Endothelial cell of umbilical vein (primary cell): ENCODE results near the gene LDLRAD3.

Experiments used
- EZH2 ChIP-seq: IDR thresholded peaks from 2 replicates; pipeline ENCODE4 v1.6.1; 2012; ENCODE audit warnings: borderline replicate concordance, low read depth, mild to moderate bottlenecking, moderate library complexity, low read length, inconsistent platforms; ENCODE audit not compliant: severe bottlenecking
- GATA2 ChIP-seq: IDR thresholded peaks from 2 replicates; pipeline ENCODE4 v1.7.0; 2011; ENCODE audit warnings: low read depth, mild to moderate bottlenecking, moderate library complexity, mixed read lengths, low read length; ENCODE audit not compliant: insufficient read length, insufficient read depth
- JUN ChIP-seq: IDR thresholded peaks from 2 replicates; pipeline ENCODE4 v1.6.1; 2011; ENCODE audit warnings: borderline replicate concordance, low read depth; ENCODE audit not compliant: insufficient read length, insufficient read depth
- MYC ChIP-seq: IDR thresholded peaks from one replicate; pipeline ENCODE4 v1.6.1; 2011; ENCODE audit warnings: mild to moderate bottlenecking, low read depth, low read length
- POLR2A ChIP-seq: IDR thresholded peaks from 2 replicates; pipeline ENCODE4 v1.6.1; 2012; ENCODE audit warnings: low read depth, mild to moderate bottlenecking, control low read depth, low read length
- POLR2AphosphoS5 ChIP-seq: IDR thresholded peaks from 2 replicates; pipeline ENCODE4 v1.6.1; 2012; ENCODE audit warnings: low read depth, mild to moderate bottlenecking, control low read depth, low read length, moderate library complexity; ENCODE audit not compliant: insufficient read depth
- TF ChIP-seq, protein P1 (sequence below), 2 donors: IDR thresholded peaks; 1 replicate in 1 of 2; 2 replicates in 1 of 2; pipeline ENCODE4 v1.5.1; 2011; ENCODE audit warnings: low read length in 2 of 2, mild to moderate bottlenecking in 2 of 2, moderate library complexity in 2 of 2, control low read depth in 1 of 2, inconsistent platforms in 1 of 2, low read depth in 1 of 2; ENCODE audit not compliant: insufficient read depth in 1 of 2; ENCODE audit errors: extremely low read depth in 1 of 2
- TF ChIP-seq, protein P2 (sequence below): IDR thresholded peaks from 2 replicates; pipeline ENCODE4 v1.6.1; 2011; ENCODE audit not compliant: insufficient read depth, insufficient read length

DNA sequence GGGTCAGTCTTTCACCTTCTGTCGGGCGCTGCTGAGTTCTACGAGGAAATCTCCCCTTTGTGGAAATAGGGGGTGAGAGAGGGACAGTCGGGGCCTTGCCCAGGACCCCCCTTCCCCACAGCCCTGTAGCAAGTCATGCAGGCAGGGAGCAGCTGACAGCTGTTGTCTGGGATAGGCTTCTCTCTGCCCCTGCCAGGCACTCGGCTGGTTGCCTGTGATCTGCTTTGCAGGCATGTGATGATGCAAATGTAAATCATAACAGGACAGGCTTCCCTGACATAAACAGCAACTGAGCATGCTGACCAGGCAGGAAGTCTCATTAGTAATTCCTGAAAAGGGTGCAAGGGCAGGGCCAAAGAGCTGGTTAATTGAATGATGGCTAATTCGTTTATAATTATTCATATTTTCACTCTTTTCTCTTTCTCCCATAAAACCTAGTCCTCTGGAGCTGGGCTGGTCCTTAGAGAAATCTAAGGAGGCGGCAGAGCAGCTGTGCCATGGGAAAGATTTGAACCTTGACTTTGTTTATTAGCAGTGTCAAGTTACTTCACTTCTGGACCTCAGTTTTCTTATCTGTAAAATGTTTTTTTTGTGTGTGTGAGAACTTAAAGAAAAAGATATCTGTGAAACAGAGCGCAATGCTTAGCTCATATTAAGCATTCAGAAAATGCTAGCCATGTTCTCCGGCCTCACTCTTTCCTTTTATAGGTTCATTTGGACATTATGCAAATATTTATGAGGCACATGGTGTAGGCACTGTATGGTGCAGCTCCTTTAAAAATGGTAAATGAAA, 129.7 kb downstream of the LDLRAD3 start:
- TF ChIP-seq MYC (no peak), POLR2A (no peak), GATA2 (no peak), JUN (no peak), EZH2 (no peak), POLR2AphosphoS5 (peak; percentile 45)
- TF ChIP-seq, protein P1, sequence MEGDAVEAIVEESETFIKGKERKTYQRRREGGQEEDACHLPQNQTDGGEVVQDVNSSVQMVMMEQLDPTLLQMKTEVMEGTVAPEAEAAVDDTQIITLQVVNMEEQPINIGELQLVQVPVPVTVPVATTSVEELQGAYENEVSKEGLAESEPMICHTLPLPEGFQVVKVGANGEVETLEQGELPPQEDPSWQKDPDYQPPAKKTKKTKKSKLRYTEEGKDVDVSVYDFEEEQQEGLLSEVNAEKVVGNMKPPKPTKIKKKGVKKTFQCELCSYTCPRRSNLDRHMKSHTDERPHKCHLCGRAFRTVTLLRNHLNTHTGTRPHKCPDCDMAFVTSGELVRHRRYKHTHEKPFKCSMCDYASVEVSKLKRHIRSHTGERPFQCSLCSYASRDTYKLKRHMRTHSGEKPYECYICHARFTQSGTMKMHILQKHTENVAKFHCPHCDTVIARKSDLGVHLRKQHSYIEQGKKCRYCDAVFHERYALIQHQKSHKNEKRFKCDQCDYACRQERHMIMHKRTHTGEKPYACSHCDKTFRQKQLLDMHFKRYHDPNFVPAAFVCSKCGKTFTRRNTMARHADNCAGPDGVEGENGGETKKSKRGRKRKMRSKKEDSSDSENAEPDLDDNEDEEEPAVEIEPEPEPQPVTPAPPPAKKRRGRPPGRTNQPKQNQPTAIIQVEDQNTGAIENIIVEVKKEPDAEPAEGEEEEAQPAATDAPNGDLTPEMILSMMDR (IDR thresholded peaks at IDR 0.05; ENCODE audit: extremely low read depth in 1 of 2, insufficient read depth in 1 of 2, low read depth in 1 of 2, low read length in 2 of 2) = no peak
- TF ChIP-seq, protein P2, sequence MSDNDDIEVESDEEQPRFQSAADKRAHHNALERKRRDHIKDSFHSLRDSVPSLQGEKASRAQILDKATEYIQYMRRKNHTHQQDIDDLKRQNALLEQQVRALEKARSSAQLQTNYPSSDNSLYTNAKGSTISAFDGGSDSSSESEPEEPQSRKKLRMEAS = no peak
